ENCODE results near the gene MVP. TPM values are rescaled to one million over a fixed set of nuclear protein-coding genes. Genes with fewer than 3 reads are reported as not detected.

The MVP gene
- total RNA-seq, 2 experiments from 2014 or later: 6.3 to 6.8 TPM

DNA sequence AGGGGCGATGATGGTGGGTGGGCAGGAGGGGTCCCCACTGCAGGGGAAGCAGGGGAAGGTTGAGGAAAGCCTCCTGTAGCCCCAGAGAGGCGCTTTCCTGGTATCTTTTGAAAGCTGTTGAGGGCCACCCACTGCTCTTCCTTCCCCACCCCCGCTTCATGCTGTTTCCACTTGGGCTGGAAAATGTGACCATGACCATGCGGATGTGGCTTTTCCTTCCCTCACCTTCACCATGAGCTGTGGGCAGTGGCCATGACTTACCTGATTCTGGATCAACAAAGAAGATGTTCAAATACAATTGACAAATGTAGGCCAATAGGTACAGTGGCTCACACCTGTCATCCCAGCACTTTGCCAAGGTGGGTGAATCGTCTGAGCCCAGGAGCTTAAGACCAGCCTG, 13.8 kb downstream of the MVP start:
- ChIA-PET POLR2A (no interaction called here), CTCF (ENCODE audit: unreplicated experiment) (no interaction called here)
- Histone ChIP-seq H2AFZ (ENCODE audit: low read length) (no peak overlapping the region), H3K36me3 (ENCODE audit: insufficient read depth, low read length) (no peaks in the 10 kb centered on the region), H3K27ac (ENCODE audit: low read depth, low read length, poor library complexity, severe bottlenecking) (no peak overlapping the region), H4K20me1 (ENCODE audit: insufficient read depth, low read length) (no peaks in the 10 kb centered on the region), H3K4me2 (ENCODE audit: low read length) (no peak overlapping the region), H3K9me2 (ENCODE audit: insufficient read depth, low read length) (no peaks in the 10 kb centered on the region), H3K4me1 (ENCODE audit: insufficient read depth, low read length, poor library complexity, severe bottlenecking) (no peaks in the 10 kb centered on the region), H3K79me2 (ENCODE audit: insufficient read depth, low read depth, low read length) (no peaks in the 10 kb centered on the region), H3K9me3 (ENCODE audit: low read length) (no peaks in the 10 kb centered on the region), H3K4me3 (ENCODE audit: low read depth, low read length, poor library complexity, severe bottlenecking) (no peak overlapping the region)
- no peak for DNase-seq (ENCODE audit: low spot score)
- BruUV-seq (replicated peaks): no TSS peak
- intact Hi-C loops (cut with micrococcal nuclease; ENCODE audit: unreplicated experiment): no loop called here
- TF ChIP-seq, protein P1, sequence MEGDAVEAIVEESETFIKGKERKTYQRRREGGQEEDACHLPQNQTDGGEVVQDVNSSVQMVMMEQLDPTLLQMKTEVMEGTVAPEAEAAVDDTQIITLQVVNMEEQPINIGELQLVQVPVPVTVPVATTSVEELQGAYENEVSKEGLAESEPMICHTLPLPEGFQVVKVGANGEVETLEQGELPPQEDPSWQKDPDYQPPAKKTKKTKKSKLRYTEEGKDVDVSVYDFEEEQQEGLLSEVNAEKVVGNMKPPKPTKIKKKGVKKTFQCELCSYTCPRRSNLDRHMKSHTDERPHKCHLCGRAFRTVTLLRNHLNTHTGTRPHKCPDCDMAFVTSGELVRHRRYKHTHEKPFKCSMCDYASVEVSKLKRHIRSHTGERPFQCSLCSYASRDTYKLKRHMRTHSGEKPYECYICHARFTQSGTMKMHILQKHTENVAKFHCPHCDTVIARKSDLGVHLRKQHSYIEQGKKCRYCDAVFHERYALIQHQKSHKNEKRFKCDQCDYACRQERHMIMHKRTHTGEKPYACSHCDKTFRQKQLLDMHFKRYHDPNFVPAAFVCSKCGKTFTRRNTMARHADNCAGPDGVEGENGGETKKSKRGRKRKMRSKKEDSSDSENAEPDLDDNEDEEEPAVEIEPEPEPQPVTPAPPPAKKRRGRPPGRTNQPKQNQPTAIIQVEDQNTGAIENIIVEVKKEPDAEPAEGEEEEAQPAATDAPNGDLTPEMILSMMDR (conservative IDR thresholded peaks at IDR 0.05; ENCODE audit: low read length): no peak
- TF ChIP-seq EZH2phosphoT487 (IDR thresholded peaks at IDR 0.05; ENCODE audit: borderline replicate concordance, low read depth, low read length): no peak

DNA sequence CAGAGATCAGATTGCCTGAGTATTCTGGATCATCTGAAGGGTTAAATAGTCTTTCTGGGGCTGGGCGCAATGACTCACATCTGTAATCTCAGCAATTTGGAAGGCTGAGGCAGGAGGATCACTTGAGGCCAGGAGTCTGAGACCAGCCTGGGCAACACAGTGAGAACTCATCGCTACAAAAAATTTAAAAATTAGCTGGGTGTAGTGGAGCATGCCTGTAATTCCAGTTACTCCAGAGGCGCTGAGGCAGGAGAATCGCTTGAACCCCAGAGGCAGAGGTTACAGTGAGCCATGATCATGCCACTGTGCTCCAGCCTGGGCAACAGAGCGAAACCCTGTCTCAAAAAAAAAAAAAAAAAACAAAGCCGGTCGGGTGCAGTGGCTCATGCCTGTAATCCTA, 15.7 kb downstream of the MVP start:
- POLR2A ChIA-PET: no interaction called here
- TF ChIP-seq, protein P1 (conservative IDR thresholded peaks at IDR 0.05; ENCODE audit: low read length): no peak
- TF ChIP-seq EZH2phosphoT487 (IDR thresholded peaks at IDR 0.05; ENCODE audit: borderline replicate concordance, low read depth, low read length): no peak
- BruUV-seq (replicated peaks): no TSS peak

DNA sequence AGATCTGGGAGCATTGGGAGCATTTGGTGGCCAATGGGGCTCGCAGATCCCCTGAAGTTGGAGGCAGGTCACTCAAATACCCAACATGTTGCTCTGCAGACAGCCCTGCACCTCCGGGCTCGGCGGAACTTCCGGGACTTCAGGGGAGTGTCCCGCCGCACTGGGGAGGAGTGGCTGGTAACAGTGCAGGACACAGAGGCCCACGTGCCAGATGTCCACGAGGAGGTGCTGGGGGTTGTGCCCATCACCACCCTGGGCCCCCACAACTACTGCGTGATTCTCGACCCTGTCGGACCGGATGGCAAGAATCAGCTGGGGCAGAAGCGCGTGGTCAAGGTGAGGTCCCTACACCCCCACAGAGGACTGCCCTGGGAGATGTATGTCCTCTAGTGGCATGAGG, 16.4 kb downstream of the MVP start:
- POLR2A ChIA-PET: no interaction called here
- Histone ChIP-seq H3K36me3 (ENCODE audit: insufficient read depth, low read length) (no peaks in the 10 kb centered on the region), H3K9me3 (ENCODE audit: low read length) (no peaks in the 10 kb centered on the region), H3K79me2 (ENCODE audit: insufficient read depth, low read depth, low read length) (no peaks in the 10 kb centered on the region), H3K4me1 (ENCODE audit: insufficient read depth, low read length, poor library complexity, severe bottlenecking) (no peaks in the 10 kb centered on the region), H3K9me2 (ENCODE audit: insufficient read depth, low read length) (no peaks in the 10 kb centered on the region), H3K27ac (ENCODE audit: low read depth, low read length, poor library complexity, severe bottlenecking) (no peak overlapping the region), H3K4me2 (ENCODE audit: low read length) (no peak overlapping the region), H3K4me3 (ENCODE audit: low read depth, low read length, poor library complexity, severe bottlenecking) (no peak overlapping the region), H4K20me1 (ENCODE audit: insufficient read depth, low read length) (no peaks in the 10 kb centered on the region), H2AFZ (ENCODE audit: low read length) (no peak overlapping the region)
- CTCF ChIA-PET (ENCODE audit: unreplicated experiment): no interaction called here
- intact Hi-C loops (cut with micrococcal nuclease; ENCODE audit: unreplicated experiment): no loop called here
- no TSS peak for BruUV-seq (replicated peaks)
- TF ChIP-seq, protein P1 (conservative IDR thresholded peaks at IDR 0.05; ENCODE audit: low read length): no peak
- no peak for TF ChIP-seq EZH2phosphoT487 (IDR thresholded peaks at IDR 0.05; ENCODE audit: borderline replicate concordance, low read depth, low read length)
- DNase-seq (ENCODE audit: low spot score): no peak

More for the DNA sequence above, 15.7 kb downstream of the MVP start:
- Histone ChIP-seq H3K9me3 (ENCODE audit: low read length) (no peaks in the 10 kb centered on the region), H3K9me2 (ENCODE audit: insufficient read depth, low read length) (no peaks in the 10 kb centered on the region), H4K20me1 (ENCODE audit: insufficient read depth, low read length) (no peaks in the 10 kb centered on the region), H3K4me2 (ENCODE audit: low read length) (no peak overlapping the region), H3K27ac (ENCODE audit: low read depth, low read length, poor library complexity, severe bottlenecking) (no peak overlapping the region), H3K4me1 (ENCODE audit: insufficient read depth, low read length, poor library complexity, severe bottlenecking) (no peaks in the 10 kb centered on the region), H3K79me2 (ENCODE audit: insufficient read depth, low read depth, low read length) (no peaks in the 10 kb centered on the region), H2AFZ (ENCODE audit: low read length) (no peak overlapping the region), H3K36me3 (ENCODE audit: insufficient read depth, low read length) (no peaks in the 10 kb centered on the region), H3K4me3 (ENCODE audit: low read depth, low read length, poor library complexity, severe bottlenecking) (no peak overlapping the region)
- DNase-seq (ENCODE audit: low spot score): no peak
- intact Hi-C loops (cut with micrococcal nuclease; ENCODE audit: unreplicated experiment): no loop called here
- CTCF ChIA-PET (ENCODE audit: unreplicated experiment): no interaction called here

Data from OCI-LY7 (cell line).